IPS DF 6.9 (cell line): ENCODE results near the gene MAST4.

Experiments
- DNase-seq: peaks from one replicate; pipeline ENCODE4 v3.0.0-alpha.2; 2013; ENCODE audit warnings: low read depth, low spot score
- H3K27ac ChIP-seq: one replicate; pipeline ENCODE4 v1.5.1; 2013; ENCODE audit warnings: low read length, control low read depth
- H3K27me3 ChIP-seq: 2 replicates; pipeline ENCODE4 v1.6.1; 2013; ENCODE audit warnings: mild to moderate bottlenecking, low read length; ENCODE audit not compliant: control insufficient read depth, insufficient read depth
- H3K36me3 ChIP-seq: 2 replicates; pipeline ENCODE4 v1.6.1; 2013; ENCODE audit warnings: low read length; ENCODE audit not compliant: control insufficient read depth, insufficient read depth
- H3K4me1 ChIP-seq: 2 replicates; pipeline ENCODE4 v1.6.1; 2013; ENCODE audit warnings: low read length; ENCODE audit not compliant: control insufficient read depth, insufficient read depth
- H3K4me3 ChIP-seq: 2 replicates; pipeline ENCODE4 v1.5.1; 2013; ENCODE audit warnings: mild to moderate bottlenecking, low read length
- H3K9me3 ChIP-seq: 2 replicates; pipeline ENCODE4 v1.6.1; 2013; ENCODE audit warnings: low read length, inconsistent platforms; ENCODE audit not compliant: control insufficient read depth, insufficient read depth
- WGBS: extraction: QIAGEN DNeasy Blood & Tissue Kit; methylation state at CpG from one replicate; pipeline ENCODE4 v1.1.7; 2013; ENCODE audit warnings: mixed read lengths, missing lambda C conversion rate; ENCODE audit not compliant: insufficient read length, insufficient coverage; 5-methylcytosine and 5-hydroxymethylcytosine counted together

The MAST4 gene

DNA sequence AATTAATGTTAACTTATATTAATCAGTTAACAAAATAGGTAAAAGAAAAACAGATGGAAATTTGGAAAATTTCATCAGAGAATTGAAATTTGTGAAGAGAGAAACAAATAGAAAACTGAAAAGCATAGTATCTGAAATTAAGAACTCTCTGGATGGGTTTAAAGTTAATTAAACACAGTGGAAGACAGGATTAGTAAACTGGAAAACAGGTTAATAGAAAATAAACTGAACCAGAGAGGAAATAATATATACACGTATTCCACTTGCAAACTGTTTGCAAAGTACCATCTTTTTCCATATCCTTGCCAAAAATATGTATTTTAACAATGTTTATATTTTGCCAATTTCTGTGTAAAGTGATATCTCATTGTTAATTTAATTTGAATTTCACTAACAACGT is 342.9 kb downstream of the MAST4 start:
- Histone ChIP-seq H3K4me3 (no peak overlapping the region), H3K9me3 (no peaks in the 10 kb centered on the region), H3K36me3 (no peaks in the 10 kb centered on the region), H3K4me1 (no peaks in the 10 kb centered on the region), H3K27ac (no peak overlapping the region), H3K27me3 (no peaks in the 10 kb centered on the region)
- DNase-seq, result no peak
- no CpG with 5 or more reads among the region's 2 CpGs for WGBS

DNA sequence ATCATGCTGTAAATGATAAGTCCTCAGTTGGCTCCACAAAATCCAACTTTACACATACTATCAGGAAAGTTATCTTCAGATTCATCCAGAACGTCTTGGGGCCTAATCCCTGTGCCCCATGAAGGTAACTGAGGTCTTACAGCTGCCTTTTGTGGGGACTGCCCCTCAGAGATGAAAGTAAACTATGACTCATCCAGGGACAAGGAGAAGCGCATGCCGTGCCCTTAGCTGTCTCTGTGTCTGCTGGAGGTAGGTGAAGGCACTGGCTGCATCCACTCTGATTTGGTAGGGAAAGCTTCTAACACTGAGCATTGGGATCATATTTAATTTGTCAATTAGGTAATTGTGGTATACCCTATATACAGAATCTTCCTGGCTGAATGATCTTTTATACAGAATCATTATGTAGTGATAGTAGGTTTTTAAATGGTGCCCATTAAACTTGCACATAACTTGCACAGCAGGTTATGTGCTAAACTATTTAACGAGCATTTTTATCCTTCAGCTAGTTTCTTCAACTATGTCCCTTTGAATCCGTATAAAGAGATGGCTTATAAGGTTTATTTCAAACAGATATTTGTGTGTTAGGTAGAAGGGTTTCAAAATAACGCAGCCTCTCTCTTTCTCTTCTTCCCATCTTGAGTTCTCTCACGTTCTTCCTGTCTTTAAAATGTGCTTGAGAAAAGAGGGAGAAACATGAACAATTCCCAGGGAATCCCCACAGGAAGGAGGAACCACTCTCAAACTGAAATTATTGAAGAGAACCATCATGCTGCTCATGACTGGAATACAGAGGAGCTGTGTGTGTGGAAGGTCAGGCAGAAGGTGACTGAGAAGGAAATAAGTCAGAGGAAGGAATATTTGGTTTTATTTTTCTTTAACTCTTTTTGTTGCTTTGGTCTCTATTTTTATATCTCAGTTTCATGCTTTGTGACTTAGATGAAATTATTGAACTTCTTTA is 349.5 kb downstream of the MAST4 start:
- Histone ChIP-seq H3K36me3 (no peaks in the 10 kb centered on the region), H3K4me3 (no peak overlapping the region), H3K27me3 (no peaks in the 10 kb centered on the region), H3K27ac (no peak overlapping the region), H3K9me3 (no peaks in the 10 kb centered on the region), H3K4me1 (0 out of 2 replicates have a peak, but pooled peaks cover 3% of the 10 kb centered on the region)
- DNase-seq, result no peak
- WGBS, result no CpG with 5 or more reads among the region's 7 CpGs

DNA sequence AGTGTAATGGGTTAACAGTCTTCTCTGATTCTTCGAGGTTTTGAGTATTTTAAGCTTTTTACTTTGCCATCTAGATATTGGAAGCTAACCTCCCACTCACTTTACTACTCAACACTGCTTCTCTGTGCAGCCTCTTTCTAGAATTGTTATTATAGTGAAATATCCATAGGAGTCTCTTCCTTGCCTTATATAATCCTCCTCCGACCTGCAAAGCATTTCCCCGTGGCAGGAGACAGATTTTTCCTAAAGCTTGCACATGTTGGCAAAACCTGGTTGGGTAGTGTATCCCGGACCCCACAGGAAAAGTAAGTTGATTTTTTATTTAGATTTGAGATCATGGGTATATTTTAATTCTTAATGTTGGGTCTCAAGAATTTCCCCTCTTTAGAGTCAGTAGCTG is 351.3 kb downstream of the MAST4 start:
- no CpG with 5 or more reads among the region's 4 CpGs for WGBS
- Histone ChIP-seq H3K36me3 (no peaks in the 10 kb centered on the region), H3K4me1 (0 out of 2 replicates have a peak, but pooled peaks cover 3% of the 10 kb centered on the region), H3K27ac (no peak overlapping the region), H3K9me3 (no peaks in the 10 kb centered on the region), H3K27me3 (no peaks in the 10 kb centered on the region), H3K4me3 (no peak overlapping the region)
- no peak for DNase-seq

DNA sequence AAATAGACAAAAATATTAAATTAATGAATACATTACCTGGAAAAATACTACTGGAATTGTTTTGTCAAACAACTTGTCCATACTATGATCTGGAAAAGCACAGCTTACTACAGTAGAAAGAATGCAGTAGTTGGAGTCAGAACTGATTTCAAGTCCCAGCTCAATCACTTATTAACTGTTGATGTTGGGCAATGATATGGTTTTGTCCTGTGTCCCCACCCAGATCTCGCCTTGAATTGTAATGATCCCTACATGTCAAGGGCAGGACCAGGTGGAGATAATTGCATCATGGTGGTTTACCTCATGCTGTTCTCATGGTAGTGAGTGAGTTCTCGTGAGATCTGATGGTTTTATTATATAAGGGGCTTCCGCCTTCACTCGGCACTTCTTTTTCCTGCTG is 352.9 kb downstream of the MAST4 start:
- H3K9me3 ChIP-seq, result no peaks in the 10 kb centered on the region
- WGBS, result no CpG with 5 or more reads among the region's 4 CpGs
- H3K4me3 ChIP-seq, result no peak overlapping the region
- H3K36me3 ChIP-seq, result no peaks in the 10 kb centered on the region
- H3K4me1 ChIP-seq, result 0 out of 2 replicates have a peak, but pooled peaks cover 3% of the 10 kb centered on the region
- no peak overlapping the region for H3K27ac ChIP-seq
- no peak for DNase-seq
- no peaks in the 10 kb centered on the region for H3K27me3 ChIP-seq

DNA sequence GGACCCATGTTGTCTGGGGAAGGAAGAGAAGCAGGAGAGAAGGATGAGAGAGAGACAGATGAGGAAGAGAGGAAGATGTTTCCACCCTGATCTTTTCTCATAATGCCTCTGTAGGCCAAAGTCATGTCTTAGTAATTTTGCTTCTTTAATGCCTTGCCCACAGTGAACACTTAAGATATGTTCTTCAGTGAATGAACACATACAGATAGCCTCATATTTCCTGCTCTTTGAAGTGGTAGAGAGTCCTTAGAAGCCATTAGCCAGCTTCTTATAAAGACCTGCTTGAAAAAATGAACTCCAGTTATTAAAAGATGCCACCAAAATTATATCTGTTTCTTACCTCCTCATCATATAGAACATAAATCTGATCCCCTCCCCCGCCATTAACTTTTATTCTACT is 356.0 kb downstream of the MAST4 start:
- Histone ChIP-seq H3K36me3 (no peaks in the 10 kb centered on the region), H3K4me1 (no peaks in the 10 kb centered on the region), H3K27ac (no peak overlapping the region), H3K27me3 (no peaks in the 10 kb centered on the region), H3K4me3 (no peak overlapping the region), H3K9me3 (no peaks in the 10 kb centered on the region)
- no peak for DNase-seq
- WGBS, result no CpG with 5 or more reads among the region's 1 CpG

DNA sequence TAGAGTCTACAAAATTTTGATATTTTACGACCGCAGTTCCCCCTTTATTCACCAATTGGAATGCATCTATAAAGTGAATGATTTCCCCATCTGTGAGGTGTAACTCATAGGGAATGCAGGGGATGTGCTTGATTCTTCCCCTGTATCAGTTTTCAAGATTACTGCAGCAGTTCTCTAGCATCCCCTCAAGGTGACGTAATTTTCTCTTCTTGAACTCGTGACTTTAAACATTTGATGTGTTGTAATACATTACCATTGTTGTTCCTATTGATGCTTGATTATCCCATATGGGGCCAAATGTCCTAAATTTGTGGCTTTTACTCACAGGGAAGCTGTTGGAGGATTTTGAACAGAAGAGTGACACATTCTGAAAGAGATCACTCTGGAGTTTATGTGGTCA is 360.2 kb downstream of the MAST4 start:
- Histone ChIP-seq H3K4me1 (peaks cover 2% of the 10 kb centered on the region; the same call in 1 of the 2 replicates), H3K9me3 (no peaks in the 10 kb centered on the region), H3K27ac (no peak overlapping the region), H3K27me3 (no peaks in the 10 kb centered on the region), H3K36me3 (no peaks in the 10 kb centered on the region), H3K4me3 (no peak overlapping the region)
- no peak for DNase-seq
- no CpG with 5 or more reads among the region's 4 CpGs for WGBS

DNA sequence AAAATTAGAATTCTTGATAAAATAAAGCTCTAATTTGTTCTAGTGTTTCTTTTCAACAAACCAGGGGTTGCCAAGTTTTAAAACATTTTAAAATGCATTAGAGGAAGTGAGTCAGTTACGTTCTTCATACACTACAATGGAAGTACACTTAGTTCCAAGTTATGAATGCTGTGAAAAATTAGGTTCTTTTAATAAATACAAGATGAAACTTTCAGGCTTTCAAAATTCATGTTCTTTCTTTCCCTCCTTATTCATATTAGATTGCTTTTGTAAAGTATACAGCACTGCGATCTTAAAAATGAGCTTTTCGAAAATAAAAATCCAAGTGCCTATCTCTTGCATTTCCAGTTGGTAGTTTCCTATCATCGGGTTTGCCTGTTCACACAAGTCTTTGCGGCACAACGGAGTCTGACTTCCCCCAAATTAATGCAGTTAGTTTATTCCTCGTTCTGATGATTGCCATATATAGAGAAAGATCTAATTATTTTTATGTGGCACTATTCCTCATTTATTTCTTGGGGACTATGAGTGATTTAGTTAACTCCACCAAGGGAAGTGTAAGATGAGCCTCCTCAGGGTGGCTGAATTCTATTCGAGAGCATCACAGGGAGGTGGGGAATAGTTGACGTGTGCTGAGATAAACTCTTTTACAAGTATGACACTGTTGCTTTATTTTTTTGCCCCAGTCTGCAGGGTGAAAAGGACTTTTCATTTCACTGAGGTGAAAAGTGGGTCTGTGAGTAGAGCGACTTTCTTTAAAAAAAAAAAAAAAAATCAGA is 362.2 kb downstream of the MAST4 start:
- Histone ChIP-seq H3K36me3 (no peaks in the 10 kb centered on the region), H3K27me3 (no peaks in the 10 kb centered on the region; the same call in 1 of the 2 replicates), H3K27ac (no peak overlapping the region), H3K4me3 (no peak overlapping the region), H3K4me1 (peaks cover 2% of the 10 kb centered on the region; the same call in 1 of the 2 replicates), H3K9me3 (no peaks in the 10 kb centered on the region)
- WGBS, result no CpG with 5 or more reads among the region's 10 CpGs
- no peak for DNase-seq

DNA sequence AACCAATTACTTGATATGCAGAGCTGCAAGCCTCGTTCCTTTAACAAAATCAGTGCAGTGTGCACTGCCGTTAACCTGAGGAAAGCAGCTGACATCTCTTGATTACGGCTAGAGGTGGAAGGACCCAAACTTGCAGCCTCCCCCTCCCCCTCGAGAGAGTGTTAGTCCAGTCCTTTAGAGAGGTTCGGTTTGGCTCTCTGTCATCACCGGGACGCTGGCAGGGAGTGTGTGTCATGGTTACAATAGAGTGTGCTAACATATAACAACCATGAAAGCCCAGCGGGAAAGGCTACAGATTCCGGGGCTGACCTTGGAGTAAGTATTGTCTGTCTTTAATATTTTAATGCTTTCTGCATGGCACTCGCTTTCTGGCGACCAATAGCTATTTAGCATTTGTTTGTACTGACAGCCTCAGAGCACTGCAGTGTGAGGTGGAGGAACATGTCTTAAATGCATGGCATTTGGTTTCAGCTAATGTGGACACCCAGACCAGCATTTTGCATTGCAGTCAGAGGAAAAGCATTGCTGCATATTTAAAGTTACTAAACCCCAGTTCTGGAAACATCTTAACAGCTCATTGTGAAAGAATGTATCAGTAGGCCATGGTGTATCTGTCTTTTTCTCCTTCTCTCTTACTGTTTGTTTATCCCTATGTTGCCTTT is 362.9 kb downstream of the MAST4 start:
- H3K9me3 ChIP-seq, result no peaks in the 10 kb centered on the region
- no peak overlapping the region for H3K4me3 ChIP-seq
- WGBS, result no CpG with 5 or more reads among the region's 11 CpGs
- DNase-seq, result no peak
- H3K27ac ChIP-seq, result no peak overlapping the region
- no peaks in the 10 kb centered on the region for H3K36me3 ChIP-seq
- no peaks in the 10 kb centered on the region; the same call in 1 of the 2 replicates for H3K27me3 ChIP-seq
- H3K4me1 ChIP-seq, result peaks cover 2% of the 10 kb centered on the region; the same call in 1 of the 2 replicates

DNA sequence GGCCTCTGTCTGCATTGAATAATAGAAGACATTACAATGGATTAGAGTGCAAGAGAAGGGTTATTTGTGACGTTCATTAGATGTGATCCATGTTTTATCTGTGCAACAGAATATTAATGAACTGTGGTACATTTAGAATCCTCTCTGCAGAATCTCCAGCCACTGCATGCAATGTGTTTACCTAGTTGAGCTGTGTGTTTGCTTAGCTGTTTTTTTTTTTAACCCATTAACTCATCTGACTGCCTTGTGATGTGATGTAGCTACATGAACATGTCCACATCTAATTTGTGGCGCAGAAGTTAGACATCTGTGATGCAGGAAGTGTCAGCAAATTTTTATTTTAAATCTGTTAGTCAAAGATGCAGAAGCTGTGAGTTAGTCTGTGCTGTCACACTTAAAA is 363.5 kb downstream of the MAST4 start:
- no peaks in the 10 kb centered on the region for H3K9me3 ChIP-seq
- WGBS, result no CpG with 5 or more reads among the region's 2 CpGs
- DNase-seq, result no peak
- H3K36me3 ChIP-seq, result no peaks in the 10 kb centered on the region
- H3K4me3 ChIP-seq, result no peak overlapping the region
- H3K27ac ChIP-seq, result no peak overlapping the region
- H3K27me3 ChIP-seq, result no peaks in the 10 kb centered on the region; the same call in 1 of the 2 replicates
- H3K4me1 ChIP-seq, result peaks cover 2% of the 10 kb centered on the region; the same call in 1 of the 2 replicates
